AG09309 (cell line): Measurements from ENCODE around the gene GPHB5.

Experiments
- DNase-seq: peaks from one replicate; pipeline ENCODE4 v3.0.0-alpha.2; 2010; ENCODE audit warnings: low read depth
- H3K4me3 ChIP-seq: 2 replicates; pipeline ENCODE4 v1.5.1; 2011; ENCODE audit warnings: mild to moderate bottlenecking, low read depth, low read length, moderate library complexity; ENCODE audit not compliant: control insufficient read depth
- TF ChIP-seq, protein P1 (sequence below): IDR thresholded peaks from 2 replicates; pipeline ENCODE4 v1.5.1; 2011; ENCODE audit warnings: mild to moderate bottlenecking, low read depth, low read length, inconsistent platforms; ENCODE audit not compliant: insufficient read depth, control insufficient read depth; ENCODE audit errors: missing control alignments

Gene GPHB5

DNA sequence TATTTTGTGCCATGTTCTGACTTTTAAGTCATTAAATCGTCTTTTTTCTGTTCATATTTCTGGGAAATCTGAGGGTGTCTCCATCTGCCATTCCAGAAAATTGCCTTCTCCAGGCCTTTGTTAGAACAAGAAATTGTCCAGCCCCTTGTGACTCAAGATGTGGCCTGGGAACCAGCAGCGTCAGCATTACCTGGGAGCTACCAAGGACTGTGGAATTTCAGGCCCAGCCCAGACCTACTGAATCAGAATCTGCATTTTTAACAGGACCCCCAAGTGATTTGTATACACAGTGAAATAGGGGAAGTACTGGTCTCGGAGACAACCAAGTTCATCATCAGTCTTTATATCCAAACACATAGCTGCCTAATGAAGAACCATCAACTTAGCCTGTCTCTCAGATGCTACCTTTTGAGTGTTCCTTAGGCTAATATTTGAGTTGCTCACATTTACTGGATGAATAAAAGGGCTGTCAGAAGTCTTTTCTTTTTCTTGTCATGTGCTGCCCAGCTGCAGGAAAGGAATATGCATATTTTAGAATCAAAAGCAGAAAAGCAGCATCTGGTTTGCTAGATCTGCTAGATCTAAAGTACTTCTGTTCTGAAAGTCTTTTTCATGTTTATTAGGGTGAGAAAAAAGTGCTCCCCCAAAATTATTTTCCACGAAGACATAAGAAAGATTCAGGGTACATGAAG is 21.2 kb downstream of the GPHB5 start:
- DNase-seq = no peak
- TF ChIP-seq, protein P1, sequence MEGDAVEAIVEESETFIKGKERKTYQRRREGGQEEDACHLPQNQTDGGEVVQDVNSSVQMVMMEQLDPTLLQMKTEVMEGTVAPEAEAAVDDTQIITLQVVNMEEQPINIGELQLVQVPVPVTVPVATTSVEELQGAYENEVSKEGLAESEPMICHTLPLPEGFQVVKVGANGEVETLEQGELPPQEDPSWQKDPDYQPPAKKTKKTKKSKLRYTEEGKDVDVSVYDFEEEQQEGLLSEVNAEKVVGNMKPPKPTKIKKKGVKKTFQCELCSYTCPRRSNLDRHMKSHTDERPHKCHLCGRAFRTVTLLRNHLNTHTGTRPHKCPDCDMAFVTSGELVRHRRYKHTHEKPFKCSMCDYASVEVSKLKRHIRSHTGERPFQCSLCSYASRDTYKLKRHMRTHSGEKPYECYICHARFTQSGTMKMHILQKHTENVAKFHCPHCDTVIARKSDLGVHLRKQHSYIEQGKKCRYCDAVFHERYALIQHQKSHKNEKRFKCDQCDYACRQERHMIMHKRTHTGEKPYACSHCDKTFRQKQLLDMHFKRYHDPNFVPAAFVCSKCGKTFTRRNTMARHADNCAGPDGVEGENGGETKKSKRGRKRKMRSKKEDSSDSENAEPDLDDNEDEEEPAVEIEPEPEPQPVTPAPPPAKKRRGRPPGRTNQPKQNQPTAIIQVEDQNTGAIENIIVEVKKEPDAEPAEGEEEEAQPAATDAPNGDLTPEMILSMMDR = no peak

DNA sequence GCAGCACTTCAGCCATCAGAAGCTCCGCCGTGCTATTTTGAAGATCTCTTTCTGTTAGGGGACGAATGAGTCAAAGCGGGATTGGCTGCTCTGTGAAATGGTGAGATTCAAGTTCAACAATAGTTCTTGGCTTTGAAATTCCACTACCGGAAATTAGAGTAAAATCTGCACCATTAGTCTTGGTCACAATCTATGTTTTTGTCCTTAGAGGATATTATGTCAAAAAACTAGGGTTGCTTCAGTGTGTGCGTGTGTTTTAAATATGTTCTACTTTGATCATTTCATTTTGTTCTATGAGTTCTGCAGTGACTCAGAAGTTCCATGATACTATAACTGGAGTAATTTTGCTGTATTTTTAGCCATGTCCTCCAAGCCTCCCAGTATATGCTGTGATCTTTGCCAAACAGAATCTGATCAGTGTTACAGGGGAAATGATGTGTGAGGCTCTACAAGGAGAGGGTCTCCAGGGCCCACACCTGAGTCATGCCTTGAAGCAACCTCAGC is 22.6 kb downstream of the GPHB5 start:
- TF ChIP-seq, protein P1 = no peak
- DNase-seq = no peak
- H3K4me3 ChIP-seq = no peak overlapping the region

More for the DNA sequence above, 21.2 kb downstream of the GPHB5 start:
- no peak overlapping the region for H3K4me3 ChIP-seq

DNA sequence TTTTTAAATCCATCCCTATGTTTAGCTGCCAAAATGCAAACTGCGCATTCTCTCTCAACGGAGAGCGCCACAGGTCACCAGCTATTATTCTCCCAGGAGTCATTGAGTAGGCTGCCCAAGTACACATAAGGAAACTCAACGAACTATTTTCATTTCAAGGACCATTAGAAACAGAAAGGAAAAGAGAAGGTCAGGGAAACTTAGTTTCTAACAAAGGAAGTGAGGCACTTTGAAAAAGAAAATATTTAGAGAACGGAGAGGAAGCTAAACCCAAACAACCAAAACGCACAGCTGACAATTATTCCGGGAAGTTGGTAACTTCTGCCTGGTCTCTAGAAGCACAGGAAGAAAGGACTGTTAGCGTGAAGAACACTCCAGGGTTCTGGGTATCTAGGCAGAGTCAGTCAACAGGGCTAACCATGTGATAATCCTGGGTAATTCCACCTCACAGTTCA is 23.5 kb downstream of the GPHB5 start:
- TF ChIP-seq, protein P1 = no peak
- no peak for DNase-seq
- H3K4me3 ChIP-seq = no peak overlapping the region

DNA sequence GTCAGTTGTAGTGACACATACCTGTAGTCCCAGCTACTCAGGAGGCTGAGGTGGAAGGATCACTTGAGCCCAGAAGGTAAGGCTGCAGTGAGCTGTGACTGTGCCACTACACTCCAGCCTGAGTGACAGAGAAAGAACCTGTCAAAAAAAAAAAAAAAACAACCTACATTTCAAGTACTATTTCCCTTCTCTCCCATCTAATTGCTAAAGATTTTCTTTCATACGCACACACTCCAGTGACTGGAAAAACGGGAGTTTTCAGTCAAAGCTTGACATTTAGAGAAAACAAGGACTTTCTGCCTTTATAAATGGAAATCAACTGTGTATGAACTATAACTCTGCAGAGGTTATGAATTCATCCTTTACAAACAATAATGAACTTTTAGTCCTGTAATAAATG is 25.9 kb downstream of the GPHB5 start:
- no peak for DNase-seq
- H3K4me3 ChIP-seq = no peak overlapping the region
- TF ChIP-seq, protein P1 = no peak

DNA sequence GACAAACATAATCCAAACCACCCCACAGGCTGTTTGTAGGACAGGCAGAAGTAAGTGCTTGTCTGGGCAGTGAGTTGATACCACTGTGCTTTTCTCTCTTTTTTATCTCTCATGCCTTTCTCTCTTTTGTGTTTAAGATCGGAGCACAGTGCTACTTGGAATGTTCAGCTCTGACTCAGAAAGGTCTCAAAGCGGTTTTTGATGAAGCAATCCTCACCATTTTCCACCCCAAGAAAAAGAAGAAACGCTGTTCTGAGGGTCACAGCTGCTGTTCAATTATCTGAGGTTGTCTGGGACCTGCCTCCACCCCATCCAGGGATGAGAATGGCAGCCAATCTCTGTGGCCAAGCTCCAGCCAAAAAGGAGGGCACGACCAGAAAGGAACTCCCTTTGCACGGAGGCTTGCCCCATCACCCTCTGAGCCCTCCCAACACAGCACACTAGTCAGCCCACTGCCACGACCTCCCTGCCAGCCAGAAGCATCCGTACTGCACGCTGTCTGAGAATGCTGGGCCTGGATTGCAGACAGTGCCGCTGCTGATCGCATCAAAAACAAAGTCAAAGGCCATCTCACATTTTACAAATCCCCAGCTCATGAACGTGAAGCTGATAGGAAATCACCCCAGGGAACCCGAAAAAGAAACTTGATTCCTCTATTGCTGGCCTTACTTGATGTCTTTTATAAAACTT is 27.8 kb downstream of the GPHB5 start:
- H3K4me3 ChIP-seq = no peak overlapping the region
- TF ChIP-seq, protein P1 = no peak
- DNase-seq = peak; percentile 4

DNA sequence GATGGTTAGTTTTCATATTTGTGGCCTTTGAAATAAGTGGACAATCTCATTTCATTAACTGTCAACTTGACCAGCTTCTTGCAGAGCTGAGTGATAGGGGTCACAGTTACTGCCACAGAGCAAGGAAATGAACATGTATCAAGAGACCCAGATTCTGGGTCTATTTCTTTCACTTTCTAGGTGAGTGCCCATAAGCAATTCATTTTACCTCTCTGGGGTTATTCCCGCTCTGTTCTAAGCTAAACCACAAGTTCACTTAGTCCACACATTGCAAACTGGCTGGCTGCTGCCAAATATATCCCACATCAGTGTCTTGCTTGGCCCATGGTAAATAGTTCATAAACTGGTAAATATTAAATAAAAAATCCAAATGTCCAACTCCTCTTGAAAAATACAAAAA is 29.9 kb downstream of the GPHB5 start:
- H3K4me3 ChIP-seq = no peak overlapping the region
- TF ChIP-seq, protein P1 = no peak
- DNase-seq = no peak
